GM23338 (cell line): ENCODE results near the gene C11orf16. TPM values are rescaled to one million over a fixed set of nuclear protein-coding genes. Genes with fewer than 3 reads are reported as not detected.

Experiments used
- ATAC-seq: fragments of 200-7000 bp; cut with Tn5 transposase; 3 replicates; pipeline ENCODE4 v1.9.1; 2020
- DNase-seq: peaks from one replicate; pipeline ENCODE4 v3.0.0-alpha.2; 2015; ENCODE audit warnings: low spot score
- H2AFZ ChIP-seq: fragments of 200-600 bp; sonication (generic); 2 replicates; pipeline ENCODE4 v1.8.0; 2016; ENCODE audit warnings: antibody characterized with exemption, mild to moderate bottlenecking, moderate library complexity
- H3F3A ChIP-seq: fragments of 200-600 bp; sonication (generic); replicated peaks from 2 replicates; pipeline ENCODE4 v1.8.0; 2017; ENCODE audit warnings: antibody characterized with exemption, mixed run types, low read depth
- H3K27ac ChIP-seq: fragments of 200-600 bp; sonication (generic); 2 replicates; pipeline ENCODE4 v1.6.1; 2016; ENCODE audit warnings: low read depth
- H3K27me3 ChIP-seq: fragments of 200-600 bp; sonication (generic); 2 replicates; pipeline ENCODE4 v1.8.0; 2016; ENCODE audit warnings: mild to moderate bottlenecking, mixed run types, moderate library complexity; ENCODE audit not compliant: insufficient read depth
- H3K36me3 ChIP-seq: fragments of 200-600 bp; sonication (generic); 2 replicates; pipeline ENCODE4 v1.8.0; 2016; ENCODE audit warnings: mild to moderate bottlenecking; ENCODE audit not compliant: insufficient read depth
- H3K4me1 ChIP-seq: fragments of 200-600 bp; sonication (generic); 2 replicates; pipeline ENCODE4 v1.8.0; 2016; ENCODE audit warnings: mild to moderate bottlenecking, moderate library complexity; ENCODE audit not compliant: insufficient read depth
- H3K4me2 ChIP-seq: fragments of 200-600 bp; sonication (generic); 2 replicates; pipeline ENCODE4 v1.7.1; 2017; ENCODE audit warnings: mixed run types
- H3K4me3 ChIP-seq: fragments of 200-600 bp; sonication (generic); 2 replicates; pipeline ENCODE4 v1.6.1; 2016; ENCODE audit warnings: mixed run types
- H3K79me2 ChIP-seq: fragments of 200-600 bp; sonication (generic); replicated peaks from 2 replicates; pipeline ENCODE4 v1.8.0; 2017; ENCODE audit warnings: mild to moderate bottlenecking; ENCODE audit not compliant: insufficient read depth
- H3K9me2 ChIP-seq: fragments of 200-600 bp; sonication (generic); 2 replicates; pipeline ENCODE4 v1.8.0; 2017; ENCODE audit not compliant: insufficient read depth
- H4K20me1 ChIP-seq: fragments of 200-600 bp; sonication (generic); replicated peaks from 2 replicates; pipeline ENCODE4 v1.8.0; 2017; ENCODE audit warnings: mild to moderate bottlenecking; ENCODE audit not compliant: insufficient read depth
- H3K27ac Mint-ChIP-seq: 2 replicates; pipeline ENCODE4 v1.8.0; 2020; ENCODE audit warnings: inconsistent platforms, mild to moderate bottlenecking, moderate library complexity, mixed read lengths
- H3K27me3 Mint-ChIP-seq: 3 replicates; pipeline ENCODE4 v1.8.0; 2022; ENCODE audit warnings: low read depth, mild to moderate bottlenecking, moderate library complexity, mixed read lengths, inconsistent platforms; ENCODE audit not compliant: insufficient read depth, poor library complexity
- H3K36me3 Mint-ChIP-seq: 3 replicates; pipeline ENCODE4 v1.8.0; 2021; ENCODE audit warnings: low read depth, mild to moderate bottlenecking, inconsistent platforms, moderate library complexity, mixed read lengths
- H3K4me1 Mint-ChIP-seq: 3 replicates; pipeline ENCODE4 v1.8.0; 2020; ENCODE audit warnings: mild to moderate bottlenecking, inconsistent platforms, mixed read lengths
- H3K4me3 Mint-ChIP-seq: 3 replicates; pipeline ENCODE4 v1.8.0; 2021; ENCODE audit warnings: moderate library complexity, mild to moderate bottlenecking, inconsistent platforms, mixed read lengths
- H3K9me3 Mint-ChIP-seq: 3 replicates; pipeline ENCODE4 v1.8.0; 2020; ENCODE audit warnings: moderate library complexity, mild to moderate bottlenecking, inconsistent platforms, mixed read lengths
- CREB1 ChIP-seq: fragments of 250-450 bp; sonication (Bioruptor Pico); IDR thresholded peaks from 2 replicates; pipeline ENCODE4 v1.5.0; 2020; ENCODE audit warnings: low read depth, mild to moderate bottlenecking, moderate library complexity
- CTCF ChIP-seq, 2 experiments: fragments of 200-600 bp in 1 of 2; sonication (generic) in 1 of 2; conservative IDR thresholded peaks; 2 replicates each; pipeline versions ENCODE4 v1.5.1 to v1.6.1; 2016 to 2017; ENCODE audit warnings: antibody characterized with exemption in 2 of 2, low read depth in 2 of 2, mild to moderate bottlenecking in 2 of 2, moderate library complexity in 1 of 2
- EZH2phosphoT487 ChIP-seq: fragments of 200-600 bp; sonication (generic); IDR thresholded peaks from one replicate; pipeline ENCODE4 v1.8.1; 2018; ENCODE audit warnings: antibody characterized with exemption; ENCODE audit not compliant: unreplicated experiment
- JUNB ChIP-seq: IDR thresholded peaks from one replicate; pipeline ENCODE4 v1.6.1; 2016; ENCODE audit warnings: antibody characterized with exemption; ENCODE audit not compliant: unreplicated experiment
- NANOG ChIP-seq: IDR thresholded peaks from 2 replicates; pipeline ENCODE4 v1.6.1; 2016; ENCODE audit warnings: antibody characterized with exemption, borderline replicate concordance
- POLR2AphosphoS5 ChIP-seq: IDR thresholded peaks from 2 replicates; pipeline ENCODE4 v1.6.1; 2016; ENCODE audit warnings: antibody characterized with exemption, low read depth
- STAT1 ChIP-seq: IDR thresholded peaks from one replicate; pipeline ENCODE4 v1.6.1; 2016; ENCODE audit warnings: antibody characterized with exemption; ENCODE audit not compliant: unreplicated experiment
- ZNF114 ChIP-seq: fragments of 250-450 bp; sonication (Bioruptor Pico); IDR thresholded peaks from 2 replicates; pipeline ENCODE4 v1.5.0; 2020; ENCODE audit warnings: mild to moderate bottlenecking, moderate library complexity
- ZNF331 ChIP-seq: fragments of 250-450 bp; sonication (Bioruptor Pico); IDR thresholded peaks from 2 replicates; pipeline ENCODE4 v1.5.0; 2020; ENCODE audit warnings: low read depth, mild to moderate bottlenecking, moderate library complexity
- polyA plus RNA-seq: library from polyadenylated mRNA; unstranded; fragments of >200 nt; fragmentation: Nextera tagmentation; extraction: Ambion mirVana; gene quantifications from 2 replicates; pipeline ENCODE4 v1.2.1, GENCODE V29; 2016
- total RNA-seq: library from RNA; depleted of rRNA; stranded (reverse); fragments of >200 nt; shearing (Covaris generic); gene quantifications from 2 replicates; pipeline ENCODE4 v1.2.3, GENCODE V29; 2014

C11orf16 gene
- total and polyA plus RNA-seq, 2 experiments from 2014 or later: not detected

DNA sequence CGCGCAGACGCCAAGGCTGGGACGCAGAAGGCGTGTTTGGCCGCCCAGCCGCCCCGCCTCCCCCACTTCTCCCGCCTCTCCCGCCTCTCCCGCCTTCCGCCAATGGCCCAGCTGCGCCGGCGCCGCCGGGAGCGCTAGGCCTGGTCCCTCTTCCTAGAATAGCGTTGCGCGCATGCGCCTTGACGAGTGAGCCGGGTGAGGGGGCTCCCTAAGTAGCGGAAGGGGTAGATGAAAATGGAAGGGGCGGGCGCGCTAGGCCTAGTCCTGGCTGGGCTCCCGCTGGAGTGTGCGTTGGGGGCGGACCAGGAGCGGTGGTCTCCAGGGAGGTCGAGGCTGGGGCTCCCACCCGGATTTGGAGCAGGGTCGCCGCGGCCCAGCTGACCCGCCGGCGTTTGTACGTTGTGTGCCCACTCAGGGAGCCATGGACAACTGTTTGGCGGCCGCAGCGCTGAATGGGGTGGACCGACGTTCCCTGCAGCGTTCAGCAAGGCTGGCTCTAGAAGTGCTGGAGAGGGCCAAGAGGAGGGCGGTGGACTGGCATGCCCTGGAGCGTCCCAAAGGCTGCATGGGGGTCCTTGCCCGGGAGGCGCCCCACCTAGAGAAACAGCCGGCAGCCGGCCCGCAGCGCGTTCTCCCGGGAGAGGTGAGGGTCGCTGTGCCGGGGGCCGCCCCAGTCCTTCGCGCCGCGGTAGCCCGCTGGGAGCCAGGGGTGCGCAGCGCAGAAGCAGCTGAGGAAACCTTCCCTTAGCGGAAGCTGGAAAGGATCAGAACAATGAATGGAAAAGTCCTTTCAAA lies 21.5 kb downstream of the C11orf16 start, which contains the start of gene AKIP1:
Gene AKIP1 (plus strand): TSS at position 161 of the 795 bp plus-strand sequence. CDS start 261 bp downstream, at position 422.
- peaks cover 1% of the 10 kb centered on the region; the same call in 1 of the 2 replicates for H3K36me3 ChIP-seq
- peak within 1 kb of the TSS; percentile 85 for H3K4me3 Mint-ChIP-seq
- H3K27me3 ChIP-seq: peaks cover 25% of the 10 kb centered on the region
- no peaks in the 10 kb centered on the region for H3K9me2 ChIP-seq
- ATAC-seq (peak; percentile 89), DNase-seq (peak; percentile 99)
- peak within 1 kb of the TSS; percentile 81; the same call in 1 of the 2 replicates for H3K27ac ChIP-seq
- no peaks in the 10 kb centered on the region for H3K79me2 ChIP-seq
- H3F3A ChIP-seq: peaks cover 4% of the 10 kb centered on the region; the same call in 1 of the 2 replicates
- H3K27me3 Mint-ChIP-seq: peaks cover 20% of the 10 kb centered on the region
- H4K20me1 ChIP-seq: no peaks in the 10 kb centered on the region
- peak within 1 kb of the TSS; percentile 99 for H2AFZ ChIP-seq
- peak within 1 kb of the TSS; percentile 96 for H3K4me2 ChIP-seq
- H3K4me1 Mint-ChIP-seq: peaks cover 27% of the 10 kb centered on the region
- H3K4me1 ChIP-seq: peaks cover 11% of the 10 kb centered on the region
- TF ChIP-seq CTCF (conservative IDR thresholded peaks at IDR 0.05; ENCODE audit: low read depth in 2 of 2) (no peak), ZNF331 (CRISPR knock-in tag) (no peak), CREB1 (0 out of 2 replicates have a peak, but pooled peaks have one; percentile 10), POLR2AphosphoS5 (peak; percentile 88), ZNF114 (CRISPR knock-in tag) (no peak)
- H3K4me3 ChIP-seq: peak within 1 kb of the TSS; percentile 91
- H3K9me3 Mint-ChIP-seq: no peaks in the 10 kb centered on the region
- peaks cover 21% of the 10 kb centered on the region for H3K36me3 Mint-ChIP-seq
- H3K27ac Mint-ChIP-seq: peak within 1 kb of the TSS; percentile 81; the same call in 1 of the 2 replicates

GRCh38 chr11:8910649-8911026 lies 22.1 kb downstream of the C11orf16 start:
- ATAC-seq: peak; percentile 8
- H3K4me1 ChIP-seq: peaks cover 11% of the 10 kb centered on the region
- DNase-seq: no peak
- Mint-ChIP-seq H3K4me1 (peaks cover 27% of the 10 kb centered on the region), H3K36me3 (peaks cover 18% of the 10 kb centered on the region), H3K27ac (no peak overlapping the region), H3K27me3 (peaks cover 16% of the 10 kb centered on the region), H3K4me3 (peak overlapping the region; percentile 80), H3K9me3 (no peaks in the 10 kb centered on the region)
- H3K4me3 ChIP-seq: peak overlapping the region; percentile 74
- peak overlapping the region; percentile 92 for H3K4me2 ChIP-seq
- H3K9me2 ChIP-seq: no peaks in the 10 kb centered on the region
- TF ChIP-seq EZH2phosphoT487: no peak
- TF ChIP-seq POLR2AphosphoS5: no peak
- no peak for TF ChIP-seq NANOG
- TF ChIP-seq CTCF (conservative IDR thresholded peaks at IDR 0.05; ENCODE audit: low read depth in 2 of 2): no peak
- TF ChIP-seq ZNF114 (CRISPR knock-in tag): no peak
- no peak for TF ChIP-seq STAT1
- no peak for TF ChIP-seq CREB1
- no peak for TF ChIP-seq JUNB
- H3K79me2 ChIP-seq: no peaks in the 10 kb centered on the region
- H3K36me3 ChIP-seq: no peaks in the 10 kb centered on the region
- H3F3A ChIP-seq: peaks cover 4% of the 10 kb centered on the region; the same call in 1 of the 2 replicates
- peaks cover 25% of the 10 kb centered on the region for H3K27me3 ChIP-seq
- H4K20me1 ChIP-seq: no peaks in the 10 kb centered on the region
- peak overlapping the region; percentile 94; the same call in 1 of the 2 replicates for H2AFZ ChIP-seq
- no peak overlapping the region for H3K27ac ChIP-seq
